Activated CD4-positive, alpha-beta memory T cell treated with anti-CD3 and anti-CD28 coated beads for 36 hours (primary cell): Measurements from ENCODE around the gene PID1. TPM values are rescaled to one million over a fixed set of nuclear protein-coding genes. Genes with fewer than 3 reads are reported as not detected.

Experiments used
- CTCF ChIA-PET: fragments of 350-600 bp; sonication (Branson Sonifier 250); formaldehyde crosslinking; loops from one replicate; lab custom pipeline; 2021; ENCODE audit warnings: antibody characterized with exemption, inconsistent platforms; lab: Charles Lee
- POLR2A ChIA-PET: fragments of 350-600 bp; sonication (Branson Sonifier 250); formaldehyde crosslinking; loops from one replicate; lab custom pipeline; 2021; ENCODE audit warnings: antibody characterized with exemption; lab: Charles Lee
- DNase-seq: peaks from one replicate; pipeline ENCODE4 v3.0.0-alpha.2; 2020
- H3K27ac Mint-ChIP-seq: one replicate; pipeline ENCODE4 v1.8.0; 2021; ENCODE audit warnings: mixed read lengths
- H3K27me3 Mint-ChIP-seq: one replicate; pipeline ENCODE4 v1.8.0; 2021; ENCODE audit warnings: mixed read lengths
- H3K36me3 Mint-ChIP-seq: one replicate; pipeline ENCODE4 v1.8.0; 2021; ENCODE audit warnings: mixed read lengths
- H3K4me1 Mint-ChIP-seq: one replicate; pipeline ENCODE4 v1.8.0; 2021; ENCODE audit warnings: low read depth, mixed read lengths
- H3K4me3 Mint-ChIP-seq: one replicate; pipeline ENCODE4 v1.8.0; 2021; ENCODE audit warnings: mild to moderate bottlenecking, mixed read lengths
- H3K9me3 Mint-ChIP-seq: one replicate; pipeline ENCODE4 v1.8.0; 2021; ENCODE audit warnings: mixed read lengths
- intact Hi-C: fragments of 100-400 bp; cut with micrococcal nuclease; formaldehyde crosslinking; loops from one replicate; pipeline ENCODE4 v1.15.1; 2023
- total RNA-seq, 2 experiments: library from RNA; stranded (reverse); gene quantifications; one replicate each; pipeline ENCODE4 v1.2.3, GENCODE V29; 2021

PID1 gene
- total RNA-seq, 2 experiments from 2014 or later: not detected

DNA sequence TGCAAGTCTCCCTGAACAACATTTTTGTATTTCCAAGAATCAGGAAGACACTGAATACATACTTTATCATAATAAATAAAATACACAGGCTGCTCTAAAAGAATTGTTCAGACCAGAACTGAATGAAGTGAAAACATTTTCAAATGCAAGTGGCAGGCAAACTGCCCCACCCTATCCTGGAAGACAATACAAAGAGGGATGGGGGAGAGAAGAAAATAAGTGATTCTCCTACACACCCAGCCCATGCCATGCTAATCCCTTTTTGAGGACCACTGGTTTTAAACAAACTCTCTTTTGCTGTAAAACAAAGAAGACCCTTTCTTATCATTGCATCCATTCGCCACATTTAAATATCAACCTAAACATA, 95.6 kb downstream of the PID1 start:
- no peak overlapping the region for H3K27ac Mint-ChIP-seq
- no peak overlapping the region for H3K4me3 Mint-ChIP-seq
- POLR2A ChIA-PET: no interaction called here
- intact Hi-C loops: no loop called here
- DNase-seq: no peak
- H3K4me1 Mint-ChIP-seq: no peaks in the 10 kb centered on the region
- no peaks in the 10 kb centered on the region for H3K27me3 Mint-ChIP-seq
- CTCF ChIA-PET: no interaction called here
- H3K9me3 Mint-ChIP-seq: peaks cover 4% of the 10 kb centered on the region
- H3K36me3 Mint-ChIP-seq: no peaks in the 10 kb centered on the region

DNA sequence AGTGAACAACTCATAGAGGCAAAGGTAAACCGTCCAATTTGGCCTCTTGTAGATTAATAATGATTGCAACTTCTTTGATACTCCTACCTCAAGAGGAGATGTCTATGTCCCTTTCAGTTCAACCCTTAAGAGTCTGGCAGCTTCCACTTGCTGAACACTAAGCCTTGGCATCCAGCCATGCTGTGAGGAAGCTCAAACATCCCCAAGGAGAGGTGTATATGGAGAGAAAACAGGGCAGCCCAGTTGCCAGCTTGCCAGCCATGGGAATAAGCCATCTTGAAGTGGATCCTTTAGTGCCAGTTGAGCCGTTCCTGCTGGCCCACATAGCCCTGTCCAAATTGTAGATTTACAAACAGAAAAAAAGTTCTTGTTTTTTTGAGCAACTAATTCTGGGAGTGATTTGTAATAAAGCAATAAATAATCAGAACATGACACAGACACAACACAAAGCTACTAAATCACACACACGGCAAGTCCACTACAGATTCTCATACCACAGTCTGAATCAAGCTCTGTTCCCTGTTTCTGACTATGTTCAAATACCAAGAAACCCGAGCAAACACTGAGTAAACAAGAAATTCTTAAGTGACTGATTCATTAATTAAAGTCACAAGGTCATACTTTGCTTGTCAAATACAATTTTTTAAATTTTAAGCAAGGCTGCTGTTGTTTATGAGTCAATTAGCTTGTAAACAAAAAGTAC, 96.1 kb downstream of the PID1 start:
- no peak for DNase-seq
- Mint-ChIP-seq H3K4me3 (no peak overlapping the region), H3K36me3 (no peaks in the 10 kb centered on the region), H3K9me3 (peaks cover 4% of the 10 kb centered on the region), H3K27me3 (no peaks in the 10 kb centered on the region), H3K27ac (no peak overlapping the region), H3K4me1 (no peaks in the 10 kb centered on the region)
- POLR2A ChIA-PET: no interaction called here
- intact Hi-C loops: no loop called here
- CTCF ChIA-PET: interaction anchor here (0.7 kb wide), 1 partner anchor 31 kb away, joined by 3 read pairs; no protein-coding TSS in a partner anchor

DNA sequence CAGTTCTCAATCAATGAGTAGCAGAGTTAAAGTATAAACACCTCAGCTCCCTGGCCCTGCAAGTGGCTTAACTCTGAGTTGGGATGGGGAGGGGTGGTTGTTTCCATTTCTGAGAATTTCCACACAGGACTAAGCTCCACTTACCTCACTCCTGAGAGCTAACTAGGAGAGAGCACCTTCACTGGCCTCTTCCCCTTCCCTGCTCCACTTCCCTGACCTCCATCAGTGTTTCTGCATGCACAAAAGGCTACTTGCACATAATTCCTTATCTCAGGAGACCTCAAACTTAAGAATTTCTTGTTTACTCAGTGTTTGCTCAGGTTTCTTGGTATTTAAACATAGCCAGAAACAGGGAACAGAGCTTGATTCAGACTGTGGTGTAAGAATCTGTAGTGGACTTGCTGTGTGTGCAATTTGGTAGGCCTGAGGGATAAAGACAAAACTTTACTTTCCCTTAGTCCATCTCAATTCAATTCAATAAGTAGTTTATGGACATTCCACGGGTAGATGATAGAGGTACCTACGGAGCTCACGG, 97.2 kb downstream of the PID1 start:
- H3K27ac Mint-ChIP-seq: no peak overlapping the region
- ChIA-PET POLR2A (no interaction called here), CTCF (interaction anchor here (0.7 kb wide), 1 partner anchor 30 kb away, joined by 3 read pairs; no protein-coding TSS in a partner anchor)
- DNase-seq: no peak
- intact Hi-C loops: no loop called here
- H3K4me3 Mint-ChIP-seq: no peak overlapping the region
- peaks cover 4% of the 10 kb centered on the region for H3K9me3 Mint-ChIP-seq
- no peaks in the 10 kb centered on the region for H3K4me1 Mint-ChIP-seq
- H3K36me3 Mint-ChIP-seq: no peaks in the 10 kb centered on the region
- no peaks in the 10 kb centered on the region for H3K27me3 Mint-ChIP-seq

DNA sequence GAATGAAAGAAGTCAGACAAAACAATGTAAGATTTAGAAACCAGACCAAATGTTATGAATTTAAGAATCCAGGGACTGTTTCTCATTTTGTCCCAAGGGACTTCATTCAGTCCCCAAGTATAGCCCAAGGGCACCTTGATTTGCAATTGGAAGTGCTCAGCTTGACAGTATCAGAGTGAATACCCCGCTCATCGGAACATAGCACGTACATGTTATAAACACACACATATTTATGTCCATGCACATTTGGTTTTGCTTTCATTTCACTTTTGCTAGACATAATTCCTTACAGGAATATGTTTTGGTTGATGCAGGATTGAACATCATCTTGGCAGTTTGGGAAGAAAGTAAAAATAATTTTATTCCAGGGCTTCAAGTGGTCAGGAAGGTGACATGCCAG, 100.2 kb downstream of the PID1 start:
- H3K4me1 Mint-ChIP-seq: no peaks in the 10 kb centered on the region
- intact Hi-C loops: no loop called here

DNA sequence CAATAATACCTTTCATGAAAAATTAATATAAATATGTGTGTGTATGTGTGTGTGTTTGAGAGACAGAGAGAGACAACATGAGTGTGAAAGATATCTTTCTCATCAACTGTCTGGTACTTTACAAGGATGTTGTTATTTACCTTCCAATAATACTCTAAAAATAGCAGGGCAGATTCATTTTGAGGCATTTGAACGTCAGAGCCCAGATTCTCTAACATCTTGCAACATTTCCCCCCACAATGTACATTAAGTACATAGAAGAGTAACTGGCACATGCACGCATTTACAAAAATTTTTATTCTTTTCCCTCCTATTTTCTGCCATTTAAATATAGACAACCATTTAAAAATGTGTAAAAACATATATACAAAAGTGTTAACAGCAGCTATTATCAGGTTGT, 100.9 kb downstream of the PID1 start:
- CTCF ChIA-PET: no interaction called here

More for the DNA sequence above, 100.2 kb downstream of the PID1 start:
- no peak for DNase-seq
- H3K36me3 Mint-ChIP-seq: no peaks in the 10 kb centered on the region
- H3K27ac Mint-ChIP-seq: no peak overlapping the region
- H3K27me3 Mint-ChIP-seq: no peaks in the 10 kb centered on the region
- ChIA-PET POLR2A (no interaction called here), CTCF (no interaction called here)
- H3K9me3 Mint-ChIP-seq: peaks cover 2% of the 10 kb centered on the region
- H3K4me3 Mint-ChIP-seq: no peak overlapping the region

DNA sequence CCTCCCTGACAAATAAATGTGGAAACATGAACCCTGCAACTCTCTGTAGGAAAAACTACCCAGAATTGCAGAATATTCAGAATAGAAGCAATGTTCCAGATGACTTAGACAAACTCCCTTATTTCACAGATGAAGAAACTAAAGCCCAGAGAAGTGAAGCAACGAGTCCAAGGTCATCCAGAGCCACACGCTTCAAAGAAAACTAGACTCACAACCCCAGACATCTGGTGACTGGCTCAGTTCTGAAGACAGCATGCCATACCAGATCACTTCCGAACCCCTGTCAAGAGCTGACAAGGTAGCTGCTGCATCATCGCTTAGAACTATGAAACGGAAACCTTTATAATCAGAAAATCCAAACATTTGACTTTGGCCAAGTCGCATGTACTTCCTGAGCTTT, 101.3 kb downstream of the PID1 start:
- H3K4me1 Mint-ChIP-seq: no peaks in the 10 kb centered on the region
- CTCF ChIA-PET: no interaction called here
- H3K9me3 Mint-ChIP-seq: peaks cover 2% of the 10 kb centered on the region
- DNase-seq: no peak
- no peaks in the 10 kb centered on the region for H3K27me3 Mint-ChIP-seq
- H3K4me3 Mint-ChIP-seq: no peak overlapping the region
- intact Hi-C loops: no loop called here
- H3K36me3 Mint-ChIP-seq: no peaks in the 10 kb centered on the region
- POLR2A ChIA-PET: no interaction called here
- no peak overlapping the region for H3K27ac Mint-ChIP-seq

More for the DNA sequence above, 100.9 kb downstream of the PID1 start:
- DNase-seq: no peak
- intact Hi-C loops: no loop called here
- H3K36me3 Mint-ChIP-seq: no peaks in the 10 kb centered on the region
- H3K4me3 Mint-ChIP-seq: no peak overlapping the region
- H3K27ac Mint-ChIP-seq: no peak overlapping the region
- H3K9me3 Mint-ChIP-seq: peaks cover 2% of the 10 kb centered on the region
- H3K27me3 Mint-ChIP-seq: no peaks in the 10 kb centered on the region
- POLR2A ChIA-PET: no interaction called here
- H3K4me1 Mint-ChIP-seq: no peaks in the 10 kb centered on the region

DNA sequence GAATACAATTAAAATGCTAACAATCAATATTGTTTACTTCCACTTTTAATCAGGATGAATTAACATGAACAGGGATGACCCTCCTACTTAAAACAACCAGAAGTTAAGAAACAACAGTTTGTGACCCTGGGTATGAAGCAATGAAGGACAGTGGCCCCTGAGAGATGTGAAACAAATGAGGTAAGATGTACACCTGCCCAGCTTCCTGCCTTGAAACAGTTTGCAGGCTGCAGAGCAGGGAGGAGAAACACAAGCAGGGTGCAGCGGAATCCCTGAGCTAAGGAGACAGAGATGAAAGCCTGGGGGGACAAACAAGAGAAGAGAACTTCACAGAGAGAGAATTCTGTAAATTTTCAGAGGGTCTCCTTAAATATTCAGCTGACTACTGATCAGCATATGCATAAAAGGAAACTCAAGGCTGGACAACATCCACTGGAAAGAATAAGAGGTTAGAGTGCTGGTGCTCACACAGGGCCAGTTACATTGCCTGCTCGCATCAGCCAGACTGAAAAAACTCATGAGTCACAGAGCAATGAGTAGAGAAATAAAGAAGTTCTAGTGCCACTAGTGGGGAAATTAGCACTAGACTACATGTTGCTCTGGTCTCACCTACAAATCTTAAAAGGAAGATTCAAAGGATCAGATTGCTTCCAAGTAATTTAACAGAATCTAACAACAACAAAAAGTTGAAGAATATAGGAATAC, 106.4 kb downstream of the PID1 start:
- no peak for DNase-seq
- Mint-ChIP-seq H3K36me3 (no peaks in the 10 kb centered on the region), H3K4me3 (no peak overlapping the region), H3K9me3 (no peaks in the 10 kb centered on the region), H3K27me3 (no peaks in the 10 kb centered on the region), H3K4me1 (no peaks in the 10 kb centered on the region), H3K27ac (no peak overlapping the region)
- ChIA-PET CTCF (no interaction called here), POLR2A (no interaction called here)
- intact Hi-C loops: no loop called here

DNA sequence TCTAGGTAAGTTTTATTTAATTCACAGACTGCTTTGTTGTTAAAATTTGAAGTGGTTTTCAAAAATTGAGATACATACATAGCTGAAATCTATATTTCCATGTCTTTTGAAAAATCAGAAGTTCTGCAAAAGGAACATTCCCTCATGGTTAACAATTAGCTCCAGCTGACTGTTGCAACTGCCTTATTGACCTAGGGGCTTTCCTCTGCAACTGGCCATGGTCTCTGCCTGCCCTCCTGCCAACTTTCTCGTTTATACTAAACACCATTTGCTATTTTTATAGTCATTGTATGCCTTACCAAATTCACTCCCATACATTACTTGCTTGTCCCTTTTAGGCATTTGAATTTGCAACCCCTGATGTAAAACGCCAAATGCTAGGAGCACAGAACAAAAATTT, 107.2 kb downstream of the PID1 start:
- Mint-ChIP-seq H3K4me3 (no peak overlapping the region), H3K36me3 (no peaks in the 10 kb centered on the region), H3K27me3 (no peaks in the 10 kb centered on the region), H3K4me1 (no peaks in the 10 kb centered on the region), H3K27ac (no peak overlapping the region), H3K9me3 (no peaks in the 10 kb centered on the region)
- intact Hi-C loops: no loop called here
- no peak for DNase-seq
- CTCF ChIA-PET: no interaction called here
- POLR2A ChIA-PET: no interaction called here

DNA sequence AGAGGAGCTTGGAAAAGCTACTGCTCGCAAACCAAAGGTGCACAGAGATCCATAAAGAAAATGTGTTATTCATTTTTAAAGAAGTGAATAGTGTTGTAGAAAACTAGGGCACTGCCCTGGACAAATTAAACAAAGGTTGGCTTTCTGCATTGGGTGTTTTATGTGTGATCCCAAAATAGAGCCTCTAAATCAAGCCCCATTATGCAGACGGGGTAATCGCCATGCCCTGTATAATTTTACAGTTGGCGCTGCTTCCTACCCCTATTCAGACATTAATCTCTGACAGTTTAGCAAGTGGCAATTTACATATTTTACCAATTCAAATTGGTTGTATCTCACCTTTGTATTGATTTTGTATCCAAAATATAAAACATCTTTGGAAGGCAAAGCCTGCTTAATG, 109.1 kb downstream of the PID1 start:
- POLR2A ChIA-PET: no interaction called here
- Mint-ChIP-seq H3K27me3 (no peaks in the 10 kb centered on the region), H3K9me3 (no peaks in the 10 kb centered on the region), H3K4me1 (no peaks in the 10 kb centered on the region), H3K27ac (no peak overlapping the region), H3K4me3 (no peak overlapping the region), H3K36me3 (no peaks in the 10 kb centered on the region)
- no peak for DNase-seq
- intact Hi-C loops: no loop called here
- CTCF ChIA-PET: no interaction called here

DNA sequence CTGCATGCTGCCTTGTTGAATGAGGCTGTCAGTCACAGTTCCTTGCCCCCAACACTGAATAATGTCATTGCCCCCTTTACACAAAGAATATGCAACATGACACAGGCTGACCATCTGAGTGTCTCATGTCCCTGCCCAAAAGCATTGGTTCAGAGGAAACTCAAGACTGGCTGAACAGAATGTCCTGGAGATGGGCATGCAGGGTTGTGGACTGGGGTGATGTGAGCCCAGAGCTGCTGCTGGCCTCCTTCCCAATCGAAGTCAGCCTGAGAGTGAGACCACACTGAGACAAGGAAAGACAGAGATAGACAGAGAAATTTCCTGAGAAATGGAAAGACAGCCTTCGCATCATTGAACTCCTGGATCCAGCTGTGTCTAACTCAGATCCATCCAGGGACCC, 110.1 kb downstream of the PID1 start:
- CTCF ChIA-PET: no interaction called here
- no peak overlapping the region for H3K4me3 Mint-ChIP-seq
- H3K4me1 Mint-ChIP-seq: no peaks in the 10 kb centered on the region
- no peak for DNase-seq
- no peak overlapping the region for H3K27ac Mint-ChIP-seq
- H3K9me3 Mint-ChIP-seq: no peaks in the 10 kb centered on the region
- no peaks in the 10 kb centered on the region for H3K27me3 Mint-ChIP-seq
- intact Hi-C loops: no loop called here
- POLR2A ChIA-PET: no interaction called here
- no peaks in the 10 kb centered on the region for H3K36me3 Mint-ChIP-seq

DNA sequence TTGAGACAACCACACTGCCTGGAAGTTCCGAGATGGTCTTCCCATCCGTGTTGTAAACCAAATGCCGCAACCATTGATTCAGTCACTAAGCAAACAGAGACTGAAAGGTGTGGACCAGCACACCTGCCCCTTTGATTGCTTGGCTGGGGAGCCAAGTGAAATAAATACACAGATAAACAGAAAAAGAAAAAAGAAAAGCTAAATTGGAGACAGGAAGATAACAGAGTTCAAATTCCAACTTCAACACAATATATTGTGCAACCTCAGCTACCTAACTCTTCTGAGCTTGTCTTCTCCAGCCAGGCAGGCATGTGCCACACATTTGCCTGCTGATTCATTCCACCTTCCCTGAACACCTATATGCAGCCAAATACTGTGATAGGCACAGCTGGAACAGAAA, 110.9 kb downstream of the PID1 start:
- H3K36me3 Mint-ChIP-seq: no peaks in the 10 kb centered on the region
- H3K4me1 Mint-ChIP-seq: no peaks in the 10 kb centered on the region
- H3K9me3 Mint-ChIP-seq: no peaks in the 10 kb centered on the region
- H3K27ac Mint-ChIP-seq: no peak overlapping the region
- intact Hi-C loops: no loop called here
- no peaks in the 10 kb centered on the region for H3K27me3 Mint-ChIP-seq
- ChIA-PET POLR2A (no interaction called here), CTCF (no interaction called here)
- no peak overlapping the region for H3K4me3 Mint-ChIP-seq
- no peak for DNase-seq

DNA sequence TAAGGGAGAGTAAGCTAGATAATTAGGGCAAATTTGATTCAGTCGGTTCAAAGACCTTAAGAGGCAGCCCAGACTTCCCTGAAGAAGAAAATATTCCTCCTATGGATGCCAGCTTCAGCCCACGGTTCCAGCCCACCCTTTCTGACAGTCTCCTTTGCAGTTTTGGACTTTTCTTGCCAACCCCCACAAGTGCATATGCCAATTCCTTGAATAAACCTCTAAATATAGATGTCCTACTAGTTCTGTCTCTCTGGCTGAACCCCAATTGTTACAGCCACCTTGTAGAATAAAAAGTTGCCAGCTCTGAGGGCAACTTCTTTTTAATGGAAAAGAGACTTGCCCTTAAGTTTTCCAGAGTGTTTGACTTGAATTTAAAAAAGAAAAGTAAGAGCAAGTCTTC, 111.7 kb downstream of the PID1 start:
- Mint-ChIP-seq H3K27me3 (no peaks in the 10 kb centered on the region), H3K4me3 (no peak overlapping the region), H3K27ac (no peak overlapping the region), H3K9me3 (no peaks in the 10 kb centered on the region), H3K36me3 (no peaks in the 10 kb centered on the region), H3K4me1 (no peaks in the 10 kb centered on the region)
- DNase-seq: no peak
- intact Hi-C loops: no loop called here
- ChIA-PET CTCF (no interaction called here), POLR2A (no interaction called here)

DNA sequence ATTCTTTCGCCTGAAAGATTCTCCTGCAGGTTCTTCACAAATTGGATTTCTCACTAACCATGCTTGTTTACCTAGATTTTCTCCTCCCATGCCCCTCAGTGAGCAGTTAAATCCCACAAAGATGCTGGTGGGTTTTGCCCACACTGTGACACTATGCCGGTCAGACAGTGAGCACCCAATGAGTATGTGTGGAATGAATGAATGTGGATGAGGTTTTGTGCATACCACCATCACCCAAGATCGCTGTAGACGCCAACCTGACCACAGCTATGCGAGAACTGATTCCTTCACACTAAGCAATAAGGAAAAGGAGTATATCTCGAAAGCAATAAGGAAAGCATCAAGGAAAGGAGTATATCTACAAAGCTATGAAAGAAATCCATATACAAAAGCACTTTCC, 116.7 kb downstream of the PID1 start:
- no peaks in the 10 kb centered on the region for H3K36me3 Mint-ChIP-seq
- no peaks in the 10 kb centered on the region for H3K4me1 Mint-ChIP-seq
- H3K9me3 Mint-ChIP-seq: no peaks in the 10 kb centered on the region
- CTCF ChIA-PET: no interaction called here
- intact Hi-C loops: no loop called here
- H3K27me3 Mint-ChIP-seq: no peaks in the 10 kb centered on the region
- no peak for DNase-seq
- POLR2A ChIA-PET: no interaction called here
- no peak overlapping the region for H3K4me3 Mint-ChIP-seq
- H3K27ac Mint-ChIP-seq: no peak overlapping the region
